ENCODE measurements around the gene LRMDA.

The LRMDA gene

DNA sequence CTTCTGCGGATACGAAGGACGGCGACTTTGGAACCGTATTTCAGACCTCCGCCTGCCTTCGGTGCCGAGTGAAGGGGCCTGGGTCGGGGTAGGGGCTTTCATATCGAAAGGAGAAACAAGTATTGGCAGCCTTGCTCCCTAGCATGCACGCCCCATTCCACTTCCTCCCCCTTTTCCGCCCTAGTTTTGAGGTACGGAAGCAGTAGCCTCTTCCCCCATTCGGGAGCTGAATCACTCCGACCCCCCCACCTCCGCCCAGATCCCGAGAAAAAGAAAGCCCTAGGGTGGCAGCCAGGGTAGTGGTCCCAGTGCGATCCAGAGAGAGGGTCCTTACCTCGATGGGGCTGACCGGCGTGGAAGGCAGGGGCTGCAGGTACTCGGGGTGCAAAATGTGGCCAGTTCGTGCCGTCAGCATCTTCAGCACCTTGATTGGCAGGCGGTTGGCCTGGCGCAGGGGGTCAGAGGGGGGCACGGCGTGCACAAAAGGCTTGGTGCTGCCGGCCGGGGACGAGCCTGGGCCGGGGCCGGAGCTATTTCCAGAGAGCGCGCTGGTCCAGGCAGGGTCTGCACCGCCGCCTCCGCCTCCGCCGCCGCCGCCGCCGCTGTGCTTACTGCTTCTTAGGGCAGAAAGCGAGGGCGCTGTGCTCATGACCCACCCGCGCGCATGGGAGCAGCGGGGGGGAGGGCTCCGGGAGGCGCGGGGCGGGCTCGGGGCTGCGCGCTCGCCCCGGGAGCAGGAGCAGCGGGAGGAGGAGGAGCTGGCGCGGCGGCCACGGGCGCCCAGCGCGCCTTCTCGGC, 30.5 kb upstream of the LRMDA start (continued):
- TF ChIP-seq ZNF221 (tag by site-specific recombination; IDR thresholded peaks at IDR 0.05; ENCODE audit: borderline replicate concordance) (no peak), ZNF274 (IDR thresholded peaks at IDR 0.05; ENCODE audit: low read length) (no peak), ZNF274 (tag by site-specific recombination; IDR thresholded peaks at IDR 0.05; ENCODE audit: borderline replicate concordance) (no peak), ZNF16 (tag by site-specific recombination; IDR thresholded peaks at IDR 0.05; ENCODE audit: low read depth) (no peak), ZNF175 (tag by site-specific recombination; IDR thresholded peaks at IDR 0.05) (no peak), ZNF544 (tag by site-specific recombination; IDR thresholded peaks at IDR 0.05) (no peak), ZNF747 (tag by site-specific recombination; IDR thresholded peaks at IDR 0.05) (no peak), ZNF202 (tag by site-specific recombination; IDR thresholded peaks at IDR 0.05; ENCODE audit: borderline replicate concordance) (no peak), ZBTB17 (tag by site-specific recombination; IDR thresholded peaks at IDR 0.05) (no peak), MEIS1 (CRISPR knock-in tag; IDR thresholded peaks at IDR 0.05; ENCODE audit: borderline replicate concordance) (no peak), ZNF48 (tag by site-specific recombination; IDR thresholded peaks at IDR 0.05) (no peak), ZNF354C (tag by site-specific recombination; IDR thresholded peaks at IDR 0.05; ENCODE audit: borderline replicate concordance, low read depth) (no peak), ZFP69B (tag by site-specific recombination; IDR thresholded peaks at IDR 0.05) (no peak), ZBTB7A (tag by site-specific recombination; IDR thresholded peaks at IDR 0.05; ENCODE audit: low read depth) (peak; percentile 68), ZNF501 (tag by site-specific recombination; IDR thresholded peaks at IDR 0.05) (peak; percentile 16; the same call in 1 of the 2 replicates), YY2 (tag by site-specific recombination; IDR thresholded peaks at IDR 0.05) (no peak), ZNF23 (tag by site-specific recombination; IDR thresholded peaks at IDR 0.05; ENCODE audit: borderline replicate concordance) (no peak), SCRT2 (tag by site-specific recombination; IDR thresholded peaks at IDR 0.05) (no peak), IKZF3 (tag by site-specific recombination; IDR thresholded peaks at IDR 0.05) (no peak), ZNF830 (tag by site-specific recombination; IDR thresholded peaks at IDR 0.05; ENCODE audit: low read depth) (no peak), SP7 (tag by site-specific recombination; IDR thresholded peaks at IDR 0.05) (no peak), SP3 (tag by site-specific recombination; IDR thresholded peaks at IDR 0.05) (no peak), ZNF24 (tag by site-specific recombination; IDR thresholded peaks at IDR 0.05) (no peak), HOXA7 (CRISPR knock-in tag; IDR thresholded peaks at IDR 0.05; ENCODE audit: borderline replicate concordance) (no peak), ZNF335 (tag by site-specific recombination; conservative IDR thresholded peaks at IDR 0.05) (no peak), ZEB2 (tag by site-specific recombination; IDR thresholded peaks at IDR 0.05) (peak; percentile 47), BCL11B (tag by site-specific recombination; IDR thresholded peaks at IDR 0.05; ENCODE audit: low read depth) (peak; percentile 22; the same call in 1 of the 2 replicates), ZNF138 (tag by site-specific recombination; IDR thresholded peaks at IDR 0.05; ENCODE audit: borderline replicate concordance) (no peak), EGR2 (tag by site-specific recombination; IDR thresholded peaks at IDR 0.05; ENCODE audit: low read depth) (peak; percentile 71), ZNF626 (tag by site-specific recombination; IDR thresholded peaks at IDR 0.05) (no peak)
- TF ChIP-seq, protein P1, sequence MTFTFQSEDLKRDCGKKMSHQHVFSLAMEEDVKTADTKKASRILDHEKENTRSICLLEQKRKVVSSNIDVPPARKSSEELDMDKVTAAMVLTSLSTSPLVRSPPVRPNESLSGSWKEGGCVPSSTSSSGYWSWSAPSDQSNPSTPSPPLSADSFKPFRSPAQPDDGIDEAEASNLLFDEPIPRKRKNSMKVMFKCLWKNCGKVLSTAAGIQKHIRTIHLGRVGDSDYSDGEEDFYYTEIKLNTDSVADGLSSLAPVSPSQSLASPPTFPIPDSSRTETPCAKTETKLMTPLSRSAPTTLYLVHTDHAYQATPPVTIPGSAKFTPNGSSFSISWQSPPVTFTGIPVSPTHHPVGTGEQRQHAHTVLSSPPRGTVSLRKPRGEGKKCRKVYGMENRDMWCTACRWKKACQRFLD (tag by site-specific recombination; IDR thresholded peaks at IDR 0.05): no peak
- TF ChIP-seq, protein P2, sequence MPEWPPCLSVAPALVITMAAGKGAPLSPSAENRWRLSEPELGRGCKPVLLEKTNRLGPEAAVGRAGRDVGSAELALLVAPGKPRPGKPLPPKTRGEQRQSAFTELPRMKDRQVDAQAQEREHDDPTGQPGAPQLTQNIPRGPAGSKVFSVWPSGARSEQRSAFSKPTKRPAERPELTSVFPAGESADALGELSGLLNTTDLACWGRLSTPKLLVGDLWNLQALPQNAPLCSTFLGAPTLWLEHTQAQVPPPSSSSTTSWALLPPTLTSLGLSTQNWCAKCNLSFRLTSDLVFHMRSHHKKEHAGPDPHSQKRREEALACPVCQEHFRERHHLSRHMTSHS (tag by site-specific recombination; IDR thresholded peaks at IDR 0.05): no peak
- TF ChIP-seq, protein P3, sequence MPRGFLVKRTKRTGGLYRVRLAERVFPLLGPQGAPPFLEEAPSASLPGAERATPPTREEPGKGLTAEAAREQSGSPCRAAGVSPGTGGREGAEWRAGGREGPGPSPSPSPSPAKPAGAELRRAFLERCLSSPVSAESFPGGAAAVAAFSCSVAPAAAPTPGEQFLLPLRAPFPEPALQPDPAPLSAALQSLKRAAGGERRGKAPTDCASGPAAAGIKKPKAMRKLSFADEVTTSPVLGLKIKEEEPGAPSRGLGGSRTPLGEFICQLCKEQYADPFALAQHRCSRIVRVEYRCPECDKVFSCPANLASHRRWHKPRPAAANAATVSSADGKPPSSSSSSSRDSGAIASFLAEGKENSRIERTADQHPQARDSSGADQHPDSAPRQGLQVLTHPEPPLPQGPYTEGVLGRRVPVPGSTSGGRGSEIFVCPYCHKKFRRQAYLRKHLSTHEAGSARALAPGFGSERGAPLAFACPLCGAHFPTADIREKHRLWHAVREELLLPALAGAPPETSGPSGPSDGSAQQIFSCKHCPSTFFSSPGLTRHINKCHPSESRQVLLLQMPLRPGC (tag by site-specific recombination; IDR thresholded peaks at IDR 0.05): no peak
- TF ChIP-seq, protein P4, sequence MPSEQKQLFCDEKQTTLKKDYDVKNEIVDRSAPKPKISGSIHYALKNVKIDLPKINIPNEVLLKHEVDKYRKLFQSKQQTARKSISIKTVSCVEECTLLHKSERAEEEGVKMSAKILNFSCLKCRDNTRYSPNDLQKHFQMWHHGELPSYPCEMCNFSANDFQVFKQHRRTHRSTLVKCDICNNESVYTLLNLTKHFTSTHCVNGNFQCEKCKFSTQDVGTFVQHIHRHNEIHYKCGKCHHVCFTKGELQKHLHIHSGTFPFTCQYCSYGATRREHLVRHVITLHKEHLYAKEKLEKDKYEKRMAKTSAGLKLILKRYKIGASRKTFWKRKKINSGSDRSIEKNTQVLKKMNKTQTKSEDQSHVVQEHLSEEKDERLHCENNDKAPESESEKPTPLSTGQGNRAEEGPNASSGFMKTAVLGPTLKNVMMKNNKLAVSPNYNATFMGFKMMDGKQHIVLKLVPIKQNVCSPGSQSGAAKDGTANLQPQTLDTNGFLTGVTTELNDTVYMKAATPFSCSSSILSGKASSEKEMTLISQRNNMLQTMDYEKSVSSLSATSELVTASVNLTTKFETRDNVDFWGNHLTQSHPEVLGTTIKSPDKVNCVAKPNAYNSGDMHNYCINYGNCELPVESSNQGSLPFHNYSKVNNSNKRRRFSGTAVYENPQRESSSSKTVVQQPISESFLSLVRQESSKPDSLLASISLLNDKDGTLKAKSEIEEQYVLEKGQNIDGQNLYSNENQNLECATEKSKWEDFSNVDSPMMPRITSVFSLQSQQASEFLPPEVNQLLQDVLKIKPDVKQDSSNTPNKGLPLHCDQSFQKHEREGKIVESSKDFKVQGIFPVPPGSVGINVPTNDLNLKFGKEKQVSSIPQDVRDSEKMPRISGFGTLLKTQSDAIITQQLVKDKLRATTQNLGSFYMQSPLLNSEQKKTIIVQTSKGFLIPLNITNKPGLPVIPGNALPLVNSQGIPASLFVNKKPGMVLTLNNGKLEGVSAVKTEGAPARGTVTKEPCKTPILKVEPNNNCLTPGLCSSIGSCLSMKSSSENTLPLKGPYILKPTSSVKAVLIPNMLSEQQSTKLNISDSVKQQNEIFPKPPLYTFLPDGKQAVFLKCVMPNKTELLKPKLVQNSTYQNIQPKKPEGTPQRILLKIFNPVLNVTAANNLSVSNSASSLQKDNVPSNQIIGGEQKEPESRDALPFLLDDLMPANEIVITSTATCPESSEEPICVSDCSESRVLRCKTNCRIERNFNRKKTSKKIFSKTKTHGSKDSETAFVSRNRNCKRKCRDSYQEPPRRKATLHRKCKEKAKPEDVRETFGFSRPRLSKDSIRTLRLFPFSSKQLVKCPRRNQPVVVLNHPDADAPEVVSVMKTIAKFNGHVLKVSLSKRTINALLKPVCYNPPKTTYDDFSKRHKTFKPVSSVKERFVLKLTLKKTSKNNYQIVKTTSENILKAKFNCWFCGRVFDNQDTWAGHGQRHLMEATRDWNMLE (tag by site-specific recombination; conservative IDR thresholded peaks at IDR 0.05; ENCODE audit: low read depth): no peak
